ENCODE measurements around the gene KDR.

- TF ChIP-seq, protein P1, sequence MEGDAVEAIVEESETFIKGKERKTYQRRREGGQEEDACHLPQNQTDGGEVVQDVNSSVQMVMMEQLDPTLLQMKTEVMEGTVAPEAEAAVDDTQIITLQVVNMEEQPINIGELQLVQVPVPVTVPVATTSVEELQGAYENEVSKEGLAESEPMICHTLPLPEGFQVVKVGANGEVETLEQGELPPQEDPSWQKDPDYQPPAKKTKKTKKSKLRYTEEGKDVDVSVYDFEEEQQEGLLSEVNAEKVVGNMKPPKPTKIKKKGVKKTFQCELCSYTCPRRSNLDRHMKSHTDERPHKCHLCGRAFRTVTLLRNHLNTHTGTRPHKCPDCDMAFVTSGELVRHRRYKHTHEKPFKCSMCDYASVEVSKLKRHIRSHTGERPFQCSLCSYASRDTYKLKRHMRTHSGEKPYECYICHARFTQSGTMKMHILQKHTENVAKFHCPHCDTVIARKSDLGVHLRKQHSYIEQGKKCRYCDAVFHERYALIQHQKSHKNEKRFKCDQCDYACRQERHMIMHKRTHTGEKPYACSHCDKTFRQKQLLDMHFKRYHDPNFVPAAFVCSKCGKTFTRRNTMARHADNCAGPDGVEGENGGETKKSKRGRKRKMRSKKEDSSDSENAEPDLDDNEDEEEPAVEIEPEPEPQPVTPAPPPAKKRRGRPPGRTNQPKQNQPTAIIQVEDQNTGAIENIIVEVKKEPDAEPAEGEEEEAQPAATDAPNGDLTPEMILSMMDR (IDR thresholded peaks at IDR 0.05), result no peak
- TF ChIP-seq ZFX (IDR thresholded peaks at IDR 0.05; ENCODE audit: borderline replicate concordance), result no peak
Observed at GRCh38 chr4:55086578-55086977, 38.8 kb downstream of the KDR start.

Data from 22Rv1 (cell line).